HepG2 (cell line): ENCODE data around the gene SLC25A18. TPM values are rescaled to one million over a fixed set of nuclear protein-coding genes. Genes with fewer than 3 reads are reported as not detected.

Source experiments
- BCL6 ChIP-seq: IDR thresholded peaks from 2 replicates; pipeline ENCODE4 v1.6.1; 2016; ENCODE audit warnings: missing genetic modification reagents, missing compliant biosample characterization
- CEBPB ChIP-seq: IDR thresholded peaks from 2 replicates; pipeline ENCODE4 v1.6.1; 2011; ENCODE audit warnings: low read depth, low read length, improper control_type of control experiment, borderline replicate concordance
- HOXA3 ChIP-seq: sonication (generic); formaldehyde crosslinking; IDR thresholded peaks from 2 replicates; pipeline ENCODE4 v1.5.0; 2020; ENCODE audit warnings: missing genetic modification reagents
- JARID2 ChIP-seq: sonication (generic); formaldehyde crosslinking; IDR thresholded peaks from 2 replicates; pipeline ENCODE4 v1.8.1; 2023; ENCODE audit warnings: missing genetic modification reagents, inconsistent platforms; ENCODE audit not compliant: insufficient replicate concordance
- KMT2B ChIP-seq: IDR thresholded peaks from 2 replicates; pipeline ENCODE4 v1.6.1; 2016; ENCODE audit warnings: missing genetic modification reagents, missing compliant biosample characterization
- NR2F6 ChIP-seq, 2 experiments: IDR thresholded peaks; 2 replicates each; pipeline ENCODE4 v1.6.1; 2016; ENCODE audit warnings: antibody characterized with exemption in 1 of 2, mild to moderate bottlenecking in 1 of 2
- RARA ChIP-seq: IDR thresholded peaks from 2 replicates; pipeline ENCODE4 v1.6.1; 2016; ENCODE audit warnings: missing genetic modification reagents, missing compliant biosample characterization
- RFX5 ChIP-seq: IDR thresholded peaks from 2 replicates; pipeline ENCODE4 v1.6.1; 2011; ENCODE audit warnings: low read depth, low read length, improper control_type of control experiment
- SMAD3 ChIP-seq: sonication (generic); formaldehyde crosslinking; IDR thresholded peaks from 2 replicates; pipeline ENCODE4 v1.4.0; 2020; ENCODE audit warnings: missing genetic modification reagents
- ZNF180 ChIP-seq: sonication (generic); formaldehyde crosslinking; IDR thresholded peaks from 2 replicates; pipeline ENCODE4 v1.4.0; 2020; ENCODE audit warnings: low read depth, missing genetic modification reagents, borderline replicate concordance
- ZNF260 ChIP-seq: sonication (generic); formaldehyde crosslinking; IDR thresholded peaks from 2 replicates; pipeline ENCODE4 v1.4.0; 2020; ENCODE audit warnings: missing genetic modification reagents, low read depth, mild to moderate bottlenecking, borderline replicate concordance
- ZNF567 ChIP-seq: sonication (generic); formaldehyde crosslinking; IDR thresholded peaks from 2 replicates; pipeline ENCODE4 v1.8.1; 2023; ENCODE audit warnings: mild to moderate bottlenecking, missing genetic modification reagents, borderline replicate concordance
- ZNF652 ChIP-seq: IDR thresholded peaks from 2 replicates; pipeline ENCODE4 v1.6.1; 2016; ENCODE audit warnings: low read depth, borderline replicate concordance
- polyA plus RNA-seq, 8 experiments: library from polyadenylated mRNA; depleted of rRNA in 3 of 8; stranded (reverse) in 7 of 8; unstranded in 1 of 8; fragments of >200 nt; fragmentation: Illumina TruSeq in 4 of 8; extraction: Trizol in 4 of 8; gene quantifications; 2 replicates each; pipeline versions ENCODE4 v1.2.1 to v1.2.3, GENCODE V29; 2011 to 2016; ENCODE audit warnings: low read depth in 4 of 8, missing spikeins in 1 of 8, mixed read lengths in 1 of 8; ENCODE audit not compliant: insufficient read depth in 1 of 8
- total RNA-seq, 5 experiments: library from RNA; depleted of rRNA; stranded (reverse); fragments of >200 nt; fragmentation: Illumina TruSeq; extraction: Trizol; gene quantifications; 2 replicates each; pipeline ENCODE4 v1.2.3, GENCODE V29; 2016; ENCODE audit warnings: low read depth in 1 of 5
- TF ChIP-seq, protein P1 (sequence below), 2 experiments: sonication (generic) in 1 of 2; formaldehyde crosslinking in 1 of 2; IDR thresholded peaks; 2 replicates each; pipeline versions ENCODE4 v1.4.0 to v1.6.1; 2018 to 2020; ENCODE audit warnings: missing genetic modification reagents in 2 of 2, borderline replicate concordance in 1 of 2, low read depth in 1 of 2, mild to moderate bottlenecking in 1 of 2, missing biosample characterization in 1 of 2
- TF ChIP-seq, protein P2 (sequence below): sonication (generic); formaldehyde crosslinking; conservative IDR thresholded peaks from 2 replicates; pipeline ENCODE4 v1.4.0; 2020; ENCODE audit warnings: mild to moderate bottlenecking, missing genetic modification reagents, moderate library complexity
- TF ChIP-seq, protein P3 (sequence below): sonication (generic); formaldehyde crosslinking; IDR thresholded peaks from 2 replicates; pipeline ENCODE4 v1.9.0; 2021; ENCODE audit warnings: missing genetic modification reagents, borderline replicate concordance
- TF ChIP-seq, protein P4 (sequence below): sonication (generic); formaldehyde crosslinking; IDR thresholded peaks from 2 replicates; pipeline ENCODE4 v1.5.1; 2020; ENCODE audit warnings: missing genetic modification reagents, mild to moderate bottlenecking, borderline replicate concordance

SLC25A18 gene
- total and polyA plus RNA-seq, 2 of the 13 experiments (the other 11 are each of a cell fraction or from before 2014, with no cell fraction given) = 0.28 to 0.75 TPM

DNA sequence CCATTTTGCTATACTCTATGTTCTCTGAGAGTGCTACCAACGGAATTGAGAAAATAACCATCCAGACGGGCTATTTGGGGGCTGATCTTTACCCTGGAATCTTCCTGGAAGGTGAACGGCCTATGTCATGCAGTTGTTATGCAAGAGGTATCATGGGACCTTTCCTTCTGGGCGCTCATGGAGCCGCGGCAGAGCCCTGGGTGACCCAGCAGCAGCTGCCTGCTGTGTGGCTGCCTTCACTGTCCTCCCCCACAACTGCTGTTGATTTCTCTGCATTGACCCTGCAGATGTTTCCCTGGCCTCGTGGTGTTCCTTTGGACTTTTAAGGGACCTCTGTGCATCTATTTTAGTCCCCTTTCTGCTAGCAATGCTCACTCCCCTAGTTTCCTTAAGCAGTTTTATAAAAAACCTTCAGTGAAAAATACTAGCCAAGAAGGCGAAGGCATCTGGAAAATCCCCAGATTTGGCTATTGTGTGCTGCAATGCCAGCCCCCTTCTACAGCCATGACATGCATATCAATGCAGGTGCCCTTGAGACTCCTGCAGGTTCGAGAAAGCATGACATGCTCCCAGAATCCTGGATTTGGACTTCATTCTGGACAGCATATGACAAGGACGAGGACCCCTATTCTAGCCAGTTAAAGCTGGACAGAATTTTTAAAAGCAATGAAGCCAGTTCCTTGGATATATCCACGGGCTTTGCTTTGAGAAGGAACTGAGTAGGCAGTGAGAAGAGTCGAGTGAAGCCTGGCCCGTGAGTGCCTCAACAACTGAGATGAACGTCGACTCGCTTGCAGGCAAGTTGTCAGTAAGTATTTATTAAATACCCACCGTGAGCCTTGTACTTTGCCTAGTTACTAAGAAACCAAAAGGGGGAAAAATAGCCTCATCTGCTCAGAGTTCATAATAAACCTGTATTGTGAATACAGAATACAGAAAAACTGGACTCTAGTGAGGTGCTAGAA is at the start of gene SLC25A18 (continued):
- TF ChIP-seq CEBPB (peak; percentile 90), ZNF180 (no peak), JARID2 (no peak), HOXA3 (CRISPR knock-in tag) (0 out of 2 replicates have a peak, but pooled peaks have one; percentile 20), ZNF652 (CRISPR knock-in tag) (no peak), ZNF567 (CRISPR knock-in tag) (no peak), BCL6 (peak; percentile 92), RFX5 (no peak), NR2F6 (IDR thresholded peaks at IDR 0.05) (no peak; the same call in 1 of the 2 replicates), NR2F6 (CRISPR knock-in tag; IDR thresholded peaks at IDR 0.05) (peak; percentile 57), SMAD3 (CRISPR knock-in tag) (no peak), KMT2B (no peak), RARA (CRISPR knock-in tag) (peak; percentile 54), ZNF260 (no peak)
- TF ChIP-seq, protein P1, sequence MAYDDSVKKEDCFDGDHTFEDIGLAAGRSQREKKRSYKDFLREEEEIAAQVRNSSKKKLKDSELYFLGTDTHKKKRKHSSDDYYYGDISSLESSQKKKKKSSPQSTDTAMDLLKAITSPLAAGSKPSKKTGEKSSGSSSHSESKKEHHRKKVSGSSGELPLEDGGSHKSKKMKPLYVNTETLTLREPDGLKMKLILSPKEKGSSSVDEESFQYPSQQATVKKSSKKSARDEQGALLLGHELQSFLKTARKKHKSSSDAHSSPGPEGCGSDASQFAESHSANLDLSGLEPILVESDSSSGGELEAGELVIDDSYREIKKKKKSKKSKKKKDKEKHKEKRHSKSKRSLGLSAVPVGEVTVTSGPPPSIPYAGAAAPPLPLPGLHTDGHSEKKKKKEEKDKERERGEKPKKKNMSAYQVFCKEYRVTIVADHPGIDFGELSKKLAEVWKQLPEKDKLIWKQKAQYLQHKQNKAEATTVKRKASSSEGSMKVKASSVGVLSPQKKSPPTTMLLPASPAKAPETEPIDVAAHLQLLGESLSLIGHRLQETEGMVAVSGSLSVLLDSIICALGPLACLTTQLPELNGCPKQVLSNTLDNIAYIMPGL (CRISPR knock-in tag; IDR thresholded peaks at IDR 0.05; ENCODE audit: borderline replicate concordance in 1 of 2, low read depth in 1 of 2) = 0 out of 4 replicates have a peak, but pooled peaks of 1 of the 2 experiments have one; percentile 40
- TF ChIP-seq, protein P2, sequence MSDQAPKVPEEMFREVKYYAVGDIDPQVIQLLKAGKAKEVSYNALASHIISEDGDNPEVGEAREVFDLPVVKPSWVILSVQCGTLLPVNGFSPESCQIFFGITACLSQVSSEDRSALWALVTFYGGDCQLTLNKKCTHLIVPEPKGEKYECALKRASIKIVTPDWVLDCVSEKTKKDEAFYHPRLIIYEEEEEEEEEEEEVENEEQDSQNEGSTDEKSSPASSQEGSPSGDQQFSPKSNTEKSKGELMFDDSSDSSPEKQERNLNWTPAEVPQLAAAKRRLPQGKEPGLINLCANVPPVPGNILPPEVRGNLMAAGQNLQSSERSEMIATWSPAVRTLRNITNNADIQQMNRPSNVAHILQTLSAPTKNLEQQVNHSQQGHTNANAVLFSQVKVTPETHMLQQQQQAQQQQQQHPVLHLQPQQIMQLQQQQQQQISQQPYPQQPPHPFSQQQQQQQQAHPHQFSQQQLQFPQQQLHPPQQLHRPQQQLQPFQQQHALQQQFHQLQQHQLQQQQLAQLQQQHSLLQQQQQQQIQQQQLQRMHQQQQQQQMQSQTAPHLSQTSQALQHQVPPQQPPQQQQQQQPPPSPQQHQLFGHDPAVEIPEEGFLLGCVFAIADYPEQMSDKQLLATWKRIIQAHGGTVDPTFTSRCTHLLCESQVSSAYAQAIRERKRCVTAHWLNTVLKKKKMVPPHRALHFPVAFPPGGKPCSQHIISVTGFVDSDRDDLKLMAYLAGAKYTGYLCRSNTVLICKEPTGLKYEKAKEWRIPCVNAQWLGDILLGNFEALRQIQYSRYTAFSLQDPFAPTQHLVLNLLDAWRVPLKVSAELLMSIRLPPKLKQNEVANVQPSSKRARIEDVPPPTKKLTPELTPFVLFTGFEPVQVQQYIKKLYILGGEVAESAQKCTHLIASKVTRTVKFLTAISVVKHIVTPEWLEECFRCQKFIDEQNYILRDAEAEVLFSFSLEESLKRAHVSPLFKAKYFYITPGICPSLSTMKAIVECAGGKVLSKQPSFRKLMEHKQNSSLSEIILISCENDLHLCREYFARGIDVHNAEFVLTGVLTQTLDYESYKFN (CRISPR knock-in tag) = peak; percentile 47; the same call in 1 of the 2 replicates
- TF ChIP-seq, protein P3, sequence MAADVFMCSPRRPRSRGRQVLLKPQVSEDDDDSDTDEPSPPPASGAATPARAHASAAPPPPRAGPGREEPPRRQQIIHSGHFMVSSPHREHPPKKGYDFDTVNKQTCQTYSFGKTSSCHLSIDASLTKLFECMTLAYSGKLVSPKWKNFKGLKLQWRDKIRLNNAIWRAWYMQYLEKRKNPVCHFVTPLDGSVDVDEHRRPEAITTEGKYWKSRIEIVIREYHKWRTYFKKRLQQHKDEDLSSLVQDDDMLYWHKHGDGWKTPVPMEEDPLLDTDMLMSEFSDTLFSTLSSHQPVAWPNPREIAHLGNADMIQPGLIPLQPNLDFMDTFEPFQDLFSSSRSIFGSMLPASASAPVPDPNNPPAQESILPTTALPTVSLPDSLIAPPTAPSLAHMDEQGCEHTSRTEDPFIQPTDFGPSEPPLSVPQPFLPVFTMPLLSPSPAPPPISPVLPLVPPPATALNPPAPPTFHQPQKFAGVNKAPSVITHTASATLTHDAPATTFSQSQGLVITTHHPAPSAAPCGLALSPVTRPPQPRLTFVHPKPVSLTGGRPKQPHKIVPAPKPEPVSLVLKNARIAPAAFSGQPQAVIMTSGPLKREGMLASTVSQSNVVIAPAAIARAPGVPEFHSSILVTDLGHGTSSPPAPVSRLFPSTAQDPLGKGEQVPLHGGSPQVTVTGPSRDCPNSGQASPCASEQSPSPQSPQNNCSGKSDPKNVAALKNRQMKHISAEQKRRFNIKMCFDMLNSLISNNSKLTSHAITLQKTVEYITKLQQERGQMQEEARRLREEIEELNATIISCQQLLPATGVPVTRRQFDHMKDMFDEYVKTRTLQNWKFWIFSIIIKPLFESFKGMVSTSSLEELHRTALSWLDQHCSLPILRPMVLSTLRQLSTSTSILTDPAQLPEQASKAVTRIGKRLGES (CRISPR knock-in tag) = no peak
- TF ChIP-seq, protein P4, sequence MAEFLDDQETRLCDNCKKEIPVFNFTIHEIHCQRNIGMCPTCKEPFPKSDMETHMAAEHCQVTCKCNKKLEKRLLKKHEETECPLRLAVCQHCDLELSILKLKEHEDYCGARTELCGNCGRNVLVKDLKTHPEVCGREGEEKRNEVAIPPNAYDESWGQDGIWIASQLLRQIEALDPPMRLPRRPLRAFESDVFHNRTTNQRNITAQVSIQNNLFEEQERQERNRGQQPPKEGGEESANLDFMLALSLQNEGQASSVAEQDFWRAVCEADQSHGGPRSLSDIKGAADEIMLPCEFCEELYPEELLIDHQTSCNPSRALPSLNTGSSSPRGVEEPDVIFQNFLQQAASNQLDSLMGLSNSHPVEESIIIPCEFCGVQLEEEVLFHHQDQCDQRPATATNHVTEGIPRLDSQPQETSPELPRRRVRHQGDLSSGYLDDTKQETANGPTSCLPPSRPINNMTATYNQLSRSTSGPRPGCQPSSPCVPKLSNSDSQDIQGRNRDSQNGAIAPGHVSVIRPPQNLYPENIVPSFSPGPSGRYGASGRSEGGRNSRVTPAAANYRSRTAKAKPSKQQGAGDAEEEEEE = no peak
